EH (cell line): ENCODE measurements around the gene STYXL1.
"Not testable (repeated sequence)": the region's sequence is repeated elsewhere in the genome, so short reads cannot be mapped to it uniquely, and the experiment has no call there.

Experiments used
- DNase-seq: peaks from one replicate; pipeline ENCODE4 v3.0.0-alpha.2; 2015; ENCODE audit warnings: low read depth

The STYXL1 gene

GRCh38 chr7:76047811-76048667, at the start of gene STYXL1, which contains the start of gene MDH2:
STYXL1 (minus strand) TSS chr7:76048000; CDS start chr7:76030523, 17,477 bp downstream.
MDH2 (plus strand) TSS chr7:76048106; CDS start chr7:76048161, 55 bp downstream.
- DNase-seq, result peak; percentile 96

GRCh38 chr7:76095908-76096307, 48.1 kb upstream of the STYXL1 start:
- DNase-seq, result no peak

- not testable (repeated sequence) for DNase-seq
Observed at GRCh38 chr7:76094326-76094725, 46.5 kb upstream of the STYXL1 start.

GRCh38 chr7:76093531-76093930, 45.7 kb upstream of the STYXL1 start:
- peak; percentile 39 for DNase-seq

- no peak for DNase-seq
Observed at GRCh38 chr7:76091506-76091905, 43.7 kb upstream of the STYXL1 start.

GRCh38 chr7:76089865-76090475, 42.2 kb upstream of the STYXL1 start:
- no peak for DNase-seq

- DNase-seq, result peak; percentile 94
Observed at GRCh38 chr7:76087362-76087791, 39.6 kb upstream of the STYXL1 start.

GRCh38 chr7:76086070-76086469, 38.3 kb upstream of the STYXL1 start:
- DNase-seq, result peak; percentile 53

- not testable (repeated sequence) for DNase-seq
Observed at GRCh38 chr7:76084115-76084514, 36.3 kb upstream of the STYXL1 start.

- DNase-seq, result no peak
Observed at GRCh38 chr7:76080204-76080603, 32.4 kb upstream of the STYXL1 start.

GRCh38 chr7:76077435-76077834, 29.6 kb upstream of the STYXL1 start:
- DNase-seq, result peak; percentile 41

- no peak for DNase-seq
Observed at GRCh38 chr7:76076995-76077394, 29.2 kb upstream of the STYXL1 start.

- DNase-seq, result peak; percentile 8
Observed at GRCh38 chr7:76074972-76075370, 27.2 kb upstream of the STYXL1 start.

GRCh38 chr7:76074306-76074971, 26.6 kb upstream of the STYXL1 start:
- no peak for DNase-seq

GRCh38 chr7:76073335-76073990, 25.7 kb upstream of the STYXL1 start:
- DNase-seq, result no peak

GRCh38 chr7:76072243-76073148, 24.7 kb upstream of the STYXL1 start:
- no peak for DNase-seq

- no peak for DNase-seq
Observed at GRCh38 chr7:76071316-76072242, 23.8 kb upstream of the STYXL1 start.

- DNase-seq, result peak; percentile 93
Observed at GRCh38 chr7:76069238-76069638, 21.4 kb upstream of the STYXL1 start.

- DNase-seq, result no peak
Observed at GRCh38 chr7:76066716-76067503, 19.1 kb upstream of the STYXL1 start.
